Ectodermal cell (in vitro differentiated cells): ENCODE data around the gene KIFC1.
"Not testable (repeated sequence)": the region's sequence is repeated elsewhere in the genome, so short reads cannot be mapped to it uniquely, and the experiment has no call there.

Source experiments
- H3K27ac ChIP-seq: 2 replicates; pipeline ENCODE4 v1.7.0; 2013; ENCODE audit warnings: mild to moderate bottlenecking, low read depth, low read length; ENCODE audit not compliant: insufficient read depth, poor library complexity, severe bottlenecking
- H3K27me3 ChIP-seq: 2 replicates; pipeline ENCODE4 v1.7.0; 2013; ENCODE audit warnings: mild to moderate bottlenecking, low read length; ENCODE audit not compliant: insufficient read depth, control insufficient read depth, poor library complexity, severe bottlenecking
- H3K36me3 ChIP-seq: one replicate; pipeline ENCODE4 v1.7.0; 2013; ENCODE audit warnings: low read length; ENCODE audit not compliant: control insufficient read depth, insufficient read depth
- H3K4me1 ChIP-seq: one replicate; pipeline ENCODE4 v1.7.0; 2013; ENCODE audit warnings: low read length; ENCODE audit not compliant: control insufficient read depth, insufficient read depth
- H3K4me3 ChIP-seq: 2 replicates; pipeline ENCODE4 v1.7.0; 2013; ENCODE audit warnings: low read depth, low read length, control low read depth; ENCODE audit not compliant: insufficient read depth
- H3K9me3 ChIP-seq: 2 replicates; pipeline ENCODE4 v1.7.0; 2013; ENCODE audit warnings: mild to moderate bottlenecking, low read length, moderate library complexity; ENCODE audit not compliant: control insufficient read depth
- WGBS, 2 experiments: methylation state at CpG; one replicate each; pipeline ENCODE4 v1.1.7; 2013; ENCODE audit warnings: missing lambda C conversion rate in 2 of 2; 5-methylcytosine and 5-hydroxymethylcytosine counted together

The KIFC1 gene

GRCh38 chr6:33392979-33393378, 1.4 kb downstream of the KIFC1 start:
- Histone ChIP-seq H3K36me3 (peaks cover 6% of the 10 kb centered on the region), H3K27me3 (no peaks in the 10 kb centered on the region), H3K4me1 (peaks cover 19% of the 10 kb centered on the region), H3K27ac (no peak overlapping the region), H3K9me3 (no peaks in the 10 kb centered on the region), H3K4me3 (peak overlapping the region; percentile 99)
- 69 to 77% methylated on average over 3 of the region's 3 CpGs for WGBS, 2 experiments

GRCh38 chr6:33397541-33397940, 5.9 kb downstream of the KIFC1 start:
- no peak overlapping the region for H3K27ac ChIP-seq
- no peak overlapping the region for H3K4me3 ChIP-seq
- H3K27me3 ChIP-seq, result no peaks in the 10 kb centered on the region
- H3K4me1 ChIP-seq, result peaks cover 19% of the 10 kb centered on the region
- H3K9me3 ChIP-seq, result no peaks in the 10 kb centered on the region
- peaks cover 24% of the 10 kb centered on the region for H3K36me3 ChIP-seq
- WGBS, 2 experiments, result 97 to 98% methylated on average over 1 of the region's 1 CpG

- H3K4me1 ChIP-seq, result peaks cover 10% of the 10 kb centered on the region
- H3K27me3 ChIP-seq, H3K27ac ChIP-seq, H3K9me3 ChIP-seq, H3K4me3 ChIP-seq: not testable (repeated sequence)
- peaks cover 34% of the 10 kb centered on the region for H3K36me3 ChIP-seq
- 89 to 96% methylated on average over 1 to 3 of the region's 3 CpGs for WGBS, 2 experiments
These were observed 7.0 kb downstream of the KIFC1 start for GRCh38 chr6:33398601-33399000.

GRCh38 chr6:33399881-33400280, 8.3 kb downstream of the KIFC1 start:
- peaks cover 47% of the 10 kb centered on the region for H3K36me3 ChIP-seq
- not testable (repeated sequence) for H3K4me3 ChIP-seq, H3K27me3 ChIP-seq, H3K4me1 ChIP-seq, H3K9me3 ChIP-seq, H3K27ac ChIP-seq
- WGBS, 2 experiments, result 94 to 100% methylated on average over 6 of the region's 6 CpGs

- H3K36me3 ChIP-seq, result peaks cover 52% of the 10 kb centered on the region
- H3K4me1 ChIP-seq, result no peaks in the 10 kb centered on the region
- WGBS, 2 experiments, result 95 to 96% methylated on average over 17 of the region's 17 CpGs
- H3K9me3 ChIP-seq, result no peaks in the 10 kb centered on the region
- H3K27me3 ChIP-seq, result no peaks in the 10 kb centered on the region
- H3K27ac ChIP-seq, result no peak overlapping the region
- no peak overlapping the region for H3K4me3 ChIP-seq
These were observed 13.3 kb downstream of the KIFC1 start for GRCh38 chr6:33404884-33405283.

- Histone ChIP-seq H3K4me1 (no peaks in the 10 kb centered on the region), H3K9me3 (no peaks in the 10 kb centered on the region), H3K4me3 (no peak overlapping the region), H3K27ac (no peak overlapping the region), H3K36me3 (peaks cover 52% of the 10 kb centered on the region), H3K27me3 (no peaks in the 10 kb centered on the region)
- WGBS, 2 experiments, result 96 to 98% methylated on average over 15 of the region's 15 CpGs
These were observed 13.8 kb downstream of the KIFC1 start for GRCh38 chr6:33405386-33405940.

- peaks cover 52% of the 10 kb centered on the region for H3K36me3 ChIP-seq
- WGBS, 2 experiments, result 95 to 97% methylated on average over 17 of the region's 17 CpGs
These were observed 14.5 kb downstream of the KIFC1 start for GRCh38 chr6:33406126-33406525.

GRCh38 chr6:33407132-33407718, 15.6 kb downstream of the KIFC1 start:
- Histone ChIP-seq H3K4me1 (no peaks in the 10 kb centered on the region), H3K9me3 (no peaks in the 10 kb centered on the region), H3K4me3 (no peak overlapping the region), H3K27me3 (no peaks in the 10 kb centered on the region), H3K27ac (no peak overlapping the region), H3K36me3 (peaks cover 52% of the 10 kb centered on the region)
- WGBS, 2 experiments, result 94 to 96% methylated on average over 5 of the region's 5 CpGs

More at GRCh38 chr6:33406126-33406525, 14.5 kb downstream of the KIFC1 start:
- H3K4me1 ChIP-seq, result no peaks in the 10 kb centered on the region
- H3K27me3 ChIP-seq, result no peaks in the 10 kb centered on the region
- H3K4me3 ChIP-seq, result no peak overlapping the region
- no peak overlapping the region for H3K27ac ChIP-seq
- no peaks in the 10 kb centered on the region for H3K9me3 ChIP-seq

- WGBS, 2 experiments, result 0% methylated on average over 61 to 65 of the region's 65 CpGs
- Histone ChIP-seq H3K27ac (peak overlapping the region; percentile 80), H3K4me1 (peaks cover 4% of the 10 kb centered on the region), H3K36me3 (peaks cover 38% of the 10 kb centered on the region), H3K4me3 (peak overlapping the region; percentile 83), H3K27me3 (no peaks in the 10 kb centered on the region), H3K9me3 (no peaks in the 10 kb centered on the region)
These were observed 18.6 kb downstream of the KIFC1 start for GRCh38 chr6:33410050-33410710.

- peak within 1 kb of the TSS; percentile 80 for H3K27ac ChIP-seq
- 1% methylated on average over 57 to 59 of the region's 67 CpGs for WGBS, 2 experiments
- H3K36me3 ChIP-seq, result peaks cover 38% of the 10 kb centered on the region
These were observed 19.3 kb downstream of the KIFC1 start, which contains the start of gene PHF1 for GRCh38 chr6:33410711-33411631. PHF1 (plus strand) TSS chr6:33411014; CDS start chr6:33412264, 1,250 bp downstream.

More at GRCh38 chr6:33410711-33411631, 19.3 kb downstream of the KIFC1 start, which contains the start of gene PHF1:
- peaks cover 11% of the 10 kb centered on the region for H3K4me1 ChIP-seq
- peak within 1 kb of the TSS; percentile 83 for H3K4me3 ChIP-seq
- no peaks in the 10 kb centered on the region for H3K9me3 ChIP-seq
- no peaks in the 10 kb centered on the region for H3K27me3 ChIP-seq
